Panc1 (cell line): ENCODE data around the gene LRRC18.

Source experiments
- POLR2AphosphoS5 ChIP-seq: IDR thresholded peaks from 2 replicates; pipeline ENCODE4 v1.6.1; 2012; ENCODE audit warnings: mild to moderate bottlenecking, low read depth, low read length, moderate library complexity
- TCF7L2 ChIP-seq: IDR thresholded peaks from 2 replicates; pipeline ENCODE4 v1.6.1; 2011; ENCODE audit warnings: mild to moderate bottlenecking, low read depth, low read length, inconsistent platforms
- TF ChIP-seq, protein P1 (sequence below): fragments of 450-650 bp; IDR thresholded peaks from 2 replicates; pipeline ENCODE4 v1.5.1; 2017; ENCODE audit warnings: mild to moderate bottlenecking
- TF ChIP-seq, protein P2 (sequence below), 2 experiments: IDR thresholded peaks; 2 replicates each; pipeline ENCODE4 v1.6.1; 2011 to 2012; ENCODE audit warnings: low read depth in 2 of 2, control low read depth in 1 of 2, low read length in 1 of 2, mild to moderate bottlenecking in 1 of 2, moderate library complexity in 1 of 2; ENCODE audit not compliant: insufficient read depth in 1 of 2

DNA sequence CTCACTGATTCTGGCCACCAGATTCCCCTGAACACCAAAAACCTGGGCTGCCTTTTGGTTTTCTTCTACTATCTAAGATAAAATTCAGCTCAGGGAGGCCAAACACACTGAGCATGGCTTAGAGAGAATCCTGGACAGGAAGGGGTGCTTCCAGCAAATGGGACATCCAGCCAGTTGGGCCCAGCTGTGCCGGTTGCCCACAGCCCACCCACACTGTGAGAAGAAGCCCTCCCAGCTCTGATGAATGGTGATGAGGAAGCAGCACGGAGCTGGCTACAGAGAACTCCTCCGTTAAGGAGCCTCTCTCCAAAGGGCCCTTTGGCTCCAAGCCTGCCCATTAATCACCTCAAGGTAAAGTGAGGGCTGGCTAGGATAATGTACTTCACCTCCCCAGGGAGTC is 15.9 kb downstream of the LRRC18 start:
- TF ChIP-seq, protein P1, sequence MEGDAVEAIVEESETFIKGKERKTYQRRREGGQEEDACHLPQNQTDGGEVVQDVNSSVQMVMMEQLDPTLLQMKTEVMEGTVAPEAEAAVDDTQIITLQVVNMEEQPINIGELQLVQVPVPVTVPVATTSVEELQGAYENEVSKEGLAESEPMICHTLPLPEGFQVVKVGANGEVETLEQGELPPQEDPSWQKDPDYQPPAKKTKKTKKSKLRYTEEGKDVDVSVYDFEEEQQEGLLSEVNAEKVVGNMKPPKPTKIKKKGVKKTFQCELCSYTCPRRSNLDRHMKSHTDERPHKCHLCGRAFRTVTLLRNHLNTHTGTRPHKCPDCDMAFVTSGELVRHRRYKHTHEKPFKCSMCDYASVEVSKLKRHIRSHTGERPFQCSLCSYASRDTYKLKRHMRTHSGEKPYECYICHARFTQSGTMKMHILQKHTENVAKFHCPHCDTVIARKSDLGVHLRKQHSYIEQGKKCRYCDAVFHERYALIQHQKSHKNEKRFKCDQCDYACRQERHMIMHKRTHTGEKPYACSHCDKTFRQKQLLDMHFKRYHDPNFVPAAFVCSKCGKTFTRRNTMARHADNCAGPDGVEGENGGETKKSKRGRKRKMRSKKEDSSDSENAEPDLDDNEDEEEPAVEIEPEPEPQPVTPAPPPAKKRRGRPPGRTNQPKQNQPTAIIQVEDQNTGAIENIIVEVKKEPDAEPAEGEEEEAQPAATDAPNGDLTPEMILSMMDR: no peak
- TF ChIP-seq POLR2AphosphoS5 (no peak), TCF7L2 (no peak)
- TF ChIP-seq, protein P2, sequence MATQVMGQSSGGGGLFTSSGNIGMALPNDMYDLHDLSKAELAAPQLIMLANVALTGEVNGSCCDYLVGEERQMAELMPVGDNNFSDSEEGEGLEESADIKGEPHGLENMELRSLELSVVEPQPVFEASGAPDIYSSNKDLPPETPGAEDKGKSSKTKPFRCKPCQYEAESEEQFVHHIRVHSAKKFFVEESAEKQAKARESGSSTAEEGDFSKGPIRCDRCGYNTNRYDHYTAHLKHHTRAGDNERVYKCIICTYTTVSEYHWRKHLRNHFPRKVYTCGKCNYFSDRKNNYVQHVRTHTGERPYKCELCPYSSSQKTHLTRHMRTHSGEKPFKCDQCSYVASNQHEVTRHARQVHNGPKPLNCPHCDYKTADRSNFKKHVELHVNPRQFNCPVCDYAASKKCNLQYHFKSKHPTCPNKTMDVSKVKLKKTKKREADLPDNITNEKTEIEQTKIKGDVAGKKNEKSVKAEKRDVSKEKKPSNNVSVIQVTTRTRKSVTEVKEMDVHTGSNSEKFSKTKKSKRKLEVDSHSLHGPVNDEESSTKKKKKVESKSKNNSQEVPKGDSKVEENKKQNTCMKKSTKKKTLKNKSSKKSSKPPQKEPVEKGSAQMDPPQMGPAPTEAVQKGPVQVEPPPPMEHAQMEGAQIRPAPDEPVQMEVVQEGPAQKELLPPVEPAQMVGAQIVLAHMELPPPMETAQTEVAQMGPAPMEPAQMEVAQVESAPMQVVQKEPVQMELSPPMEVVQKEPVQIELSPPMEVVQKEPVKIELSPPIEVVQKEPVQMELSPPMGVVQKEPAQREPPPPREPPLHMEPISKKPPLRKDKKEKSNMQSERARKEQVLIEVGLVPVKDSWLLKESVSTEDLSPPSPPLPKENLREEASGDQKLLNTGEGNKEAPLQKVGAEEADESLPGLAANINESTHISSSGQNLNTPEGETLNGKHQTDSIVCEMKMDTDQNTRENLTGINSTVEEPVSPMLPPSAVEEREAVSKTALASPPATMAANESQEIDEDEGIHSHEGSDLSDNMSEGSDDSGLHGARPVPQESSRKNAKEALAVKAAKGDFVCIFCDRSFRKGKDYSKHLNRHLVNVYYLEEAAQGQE (IDR thresholded peaks at IDR 0.05; ENCODE audit: insufficient read depth in 1 of 2, low read depth in 2 of 2, low read length in 1 of 2): no peak
